ENCODE measurements around the gene JAG2.

GRCh38 chr14:105193916-105194782 is 25.6 kb upstream of the JAG2 start:
- TF ChIP-seq CTCF (IDR thresholded peaks at IDR 0.05; ENCODE audit: insufficient read depth, low read length, poor library complexity, severe bottlenecking): no peak
- no peak for TF ChIP-seq EZH2phosphoT487 (conservative IDR thresholded peaks at IDR 0.05; ENCODE audit: low read length)
